Ishikawa (cell line): ENCODE measurements around the gene EFCAB10.
A peak's percentile ranks its signal among the peaks of the same experiment; 100 is the strongest.

Experiments used
- CEBPB ChIP-seq: IDR thresholded peaks from 2 replicates; pipeline ENCODE4 v1.6.1; 2012
- CREB1 ChIP-seq: IDR thresholded peaks from 2 replicates; pipeline ENCODE4 v1.6.1; 2012; ENCODE audit warnings: low read depth
- EGR1 ChIP-seq: IDR thresholded peaks from 2 replicates; pipeline ENCODE4 v1.6.1; 2012
- EP300 ChIP-seq: IDR thresholded peaks from 2 replicates; pipeline ENCODE4 v1.6.1; 2012; ENCODE audit warnings: borderline replicate concordance
- FOXM1 ChIP-seq: IDR thresholded peaks from 2 replicates; pipeline ENCODE4 v1.6.1; 2012; ENCODE audit warnings: low read depth, borderline replicate concordance
- NFIC ChIP-seq: IDR thresholded peaks from 2 replicates; pipeline ENCODE4 v1.6.1; 2012
- RAD21 ChIP-seq: IDR thresholded peaks from 2 replicates; pipeline ENCODE4 v1.6.1; 2012; ENCODE audit warnings: low read depth
- TAF1 ChIP-seq: IDR thresholded peaks from 2 replicates; pipeline ENCODE4 v1.6.1; 2012; ENCODE audit warnings: low read depth, mild to moderate bottlenecking
- TCF12 ChIP-seq: IDR thresholded peaks from 2 replicates; pipeline ENCODE4 v1.6.1; 2012; ENCODE audit warnings: low read depth
- TEAD4 ChIP-seq: IDR thresholded peaks from 2 replicates; pipeline ENCODE4 v1.6.1; 2012
- YY1 ChIP-seq: IDR thresholded peaks from 2 replicates; pipeline ENCODE4 v1.6.1; 2012; ENCODE audit warnings: low read depth
- ZBTB7A ChIP-seq: IDR thresholded peaks from 2 replicates; pipeline ENCODE4 v1.6.1; 2012; ENCODE audit warnings: low read depth
- TF ChIP-seq, protein P1 (sequence below): IDR thresholded peaks from 2 replicates; pipeline ENCODE4 v1.6.1; 2012; ENCODE audit warnings: low read depth, mild to moderate bottlenecking
- TF ChIP-seq, protein P2 (sequence below): IDR thresholded peaks from 2 replicates; pipeline ENCODE4 v1.6.1; 2012
- TF ChIP-seq, protein P3 (sequence below): IDR thresholded peaks from 2 replicates; pipeline ENCODE4 v1.6.1; 2012

Gene EFCAB10

DNA sequence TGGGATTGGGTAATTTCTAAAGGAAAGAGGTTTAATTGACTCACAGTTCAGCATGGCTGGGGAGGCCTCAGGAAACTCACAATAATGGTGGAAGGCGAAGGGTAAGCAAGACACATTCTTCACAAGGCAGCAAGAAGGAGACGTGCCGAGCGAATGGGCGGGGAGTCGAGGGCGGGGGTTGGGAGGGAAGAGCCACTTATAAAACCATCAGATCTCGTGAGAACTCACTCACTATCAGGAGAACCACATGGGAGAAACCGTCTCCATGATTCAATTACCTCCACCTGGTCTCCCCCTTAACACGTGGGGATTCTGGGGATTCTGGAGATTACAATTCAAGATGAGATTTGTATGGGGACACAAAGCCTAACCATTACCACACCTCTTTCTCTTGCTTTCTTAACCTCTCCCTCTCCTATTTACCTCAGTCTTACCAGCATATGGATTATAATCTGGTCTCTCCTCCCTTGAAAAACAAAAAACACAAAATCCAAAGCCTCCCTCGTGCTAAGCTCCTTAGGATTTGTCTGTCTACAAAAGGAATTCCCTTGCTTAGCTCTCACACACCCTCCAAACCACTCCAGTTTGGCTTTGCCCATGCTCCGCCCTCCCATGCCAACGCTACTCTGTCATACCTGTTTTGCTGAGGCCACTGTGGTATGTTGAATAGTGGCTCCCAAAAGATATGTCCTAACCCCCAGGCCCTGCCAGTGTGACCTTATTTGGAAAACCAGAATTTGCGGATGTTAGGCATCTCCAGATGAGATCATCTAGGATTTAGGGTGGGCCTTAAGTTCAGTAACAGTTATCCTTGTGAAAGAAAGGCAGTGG is 19.6 kb upstream of the EFCAB10 start:
- TF ChIP-seq EGR1 (no peak), TEAD4 (0 out of 2 replicates have a peak, but pooled peaks have one; percentile 16)

DNA sequence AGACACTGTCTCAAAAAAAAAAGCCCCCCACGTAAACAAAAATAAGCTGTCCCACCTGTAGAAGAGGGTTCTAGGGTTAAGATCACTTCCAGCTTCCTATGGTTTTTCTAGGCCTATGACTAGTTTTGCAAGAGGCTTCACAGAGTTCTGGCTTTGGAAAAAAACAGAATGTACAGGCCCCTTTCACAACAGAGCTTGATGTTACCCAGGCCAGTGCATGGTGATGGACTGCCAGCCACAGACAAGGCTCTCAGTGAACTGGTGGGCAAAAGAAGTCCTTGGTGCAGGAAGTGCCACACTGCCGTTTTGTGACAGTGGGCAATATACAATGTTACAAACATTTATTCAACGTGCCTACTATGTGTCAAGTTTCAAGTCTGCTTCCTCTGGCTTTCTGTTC is 18.3 kb upstream of the EFCAB10 start:
- no peak for TF ChIP-seq NFIC
- TF ChIP-seq TEAD4 = no peak
- TF ChIP-seq CREB1 = no peak
- TF ChIP-seq, protein P1, sequence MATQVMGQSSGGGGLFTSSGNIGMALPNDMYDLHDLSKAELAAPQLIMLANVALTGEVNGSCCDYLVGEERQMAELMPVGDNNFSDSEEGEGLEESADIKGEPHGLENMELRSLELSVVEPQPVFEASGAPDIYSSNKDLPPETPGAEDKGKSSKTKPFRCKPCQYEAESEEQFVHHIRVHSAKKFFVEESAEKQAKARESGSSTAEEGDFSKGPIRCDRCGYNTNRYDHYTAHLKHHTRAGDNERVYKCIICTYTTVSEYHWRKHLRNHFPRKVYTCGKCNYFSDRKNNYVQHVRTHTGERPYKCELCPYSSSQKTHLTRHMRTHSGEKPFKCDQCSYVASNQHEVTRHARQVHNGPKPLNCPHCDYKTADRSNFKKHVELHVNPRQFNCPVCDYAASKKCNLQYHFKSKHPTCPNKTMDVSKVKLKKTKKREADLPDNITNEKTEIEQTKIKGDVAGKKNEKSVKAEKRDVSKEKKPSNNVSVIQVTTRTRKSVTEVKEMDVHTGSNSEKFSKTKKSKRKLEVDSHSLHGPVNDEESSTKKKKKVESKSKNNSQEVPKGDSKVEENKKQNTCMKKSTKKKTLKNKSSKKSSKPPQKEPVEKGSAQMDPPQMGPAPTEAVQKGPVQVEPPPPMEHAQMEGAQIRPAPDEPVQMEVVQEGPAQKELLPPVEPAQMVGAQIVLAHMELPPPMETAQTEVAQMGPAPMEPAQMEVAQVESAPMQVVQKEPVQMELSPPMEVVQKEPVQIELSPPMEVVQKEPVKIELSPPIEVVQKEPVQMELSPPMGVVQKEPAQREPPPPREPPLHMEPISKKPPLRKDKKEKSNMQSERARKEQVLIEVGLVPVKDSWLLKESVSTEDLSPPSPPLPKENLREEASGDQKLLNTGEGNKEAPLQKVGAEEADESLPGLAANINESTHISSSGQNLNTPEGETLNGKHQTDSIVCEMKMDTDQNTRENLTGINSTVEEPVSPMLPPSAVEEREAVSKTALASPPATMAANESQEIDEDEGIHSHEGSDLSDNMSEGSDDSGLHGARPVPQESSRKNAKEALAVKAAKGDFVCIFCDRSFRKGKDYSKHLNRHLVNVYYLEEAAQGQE = no peak
- TF ChIP-seq ZBTB7A = no peak
- TF ChIP-seq TCF12 = no peak
- no peak for TF ChIP-seq FOXM1
- TF ChIP-seq, protein P2, sequence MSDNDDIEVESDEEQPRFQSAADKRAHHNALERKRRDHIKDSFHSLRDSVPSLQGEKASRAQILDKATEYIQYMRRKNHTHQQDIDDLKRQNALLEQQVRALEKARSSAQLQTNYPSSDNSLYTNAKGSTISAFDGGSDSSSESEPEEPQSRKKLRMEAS = no peak
- TF ChIP-seq, protein P3, sequence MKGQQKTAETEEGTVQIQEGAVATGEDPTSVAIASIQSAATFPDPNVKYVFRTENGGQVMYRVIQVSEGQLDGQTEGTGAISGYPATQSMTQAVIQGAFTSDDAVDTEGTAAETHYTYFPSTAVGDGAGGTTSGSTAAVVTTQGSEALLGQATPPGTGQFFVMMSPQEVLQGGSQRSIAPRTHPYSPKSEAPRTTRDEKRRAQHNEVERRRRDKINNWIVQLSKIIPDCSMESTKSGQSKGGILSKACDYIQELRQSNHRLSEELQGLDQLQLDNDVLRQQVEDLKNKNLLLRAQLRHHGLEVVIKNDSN = no peak
- TF ChIP-seq CEBPB = no peak
- TF ChIP-seq EP300 = no peak
- no peak for TF ChIP-seq YY1
- TF ChIP-seq RAD21 = no peak
- TF ChIP-seq TAF1 = no peak
- no peak for TF ChIP-seq EGR1

DNA sequence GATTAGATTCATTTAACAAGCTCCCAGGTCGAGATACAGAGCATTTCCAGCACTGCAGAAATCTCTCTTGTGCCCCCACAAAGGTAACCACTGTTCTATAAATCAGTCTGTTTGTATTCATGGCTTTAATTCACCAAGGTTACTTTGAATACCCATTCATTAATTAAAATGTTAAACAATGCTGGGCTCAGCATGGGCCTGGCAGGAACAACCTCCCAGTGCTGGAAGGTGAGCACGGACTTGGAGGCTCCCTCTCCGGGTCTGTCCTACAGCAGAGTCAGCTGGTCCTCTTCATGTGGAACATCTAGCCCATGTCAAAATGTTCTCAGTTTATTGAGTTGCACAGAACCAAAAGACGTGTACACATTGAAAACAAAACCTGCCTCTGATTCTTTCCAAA is 15.6 kb upstream of the EFCAB10 start:
- TF ChIP-seq CREB1 (no peak), TAF1 (no peak), ZBTB7A (no peak), EGR1 (no peak), RAD21 (no peak), YY1 (no peak)
- TF ChIP-seq, protein P2 = no peak

DNA sequence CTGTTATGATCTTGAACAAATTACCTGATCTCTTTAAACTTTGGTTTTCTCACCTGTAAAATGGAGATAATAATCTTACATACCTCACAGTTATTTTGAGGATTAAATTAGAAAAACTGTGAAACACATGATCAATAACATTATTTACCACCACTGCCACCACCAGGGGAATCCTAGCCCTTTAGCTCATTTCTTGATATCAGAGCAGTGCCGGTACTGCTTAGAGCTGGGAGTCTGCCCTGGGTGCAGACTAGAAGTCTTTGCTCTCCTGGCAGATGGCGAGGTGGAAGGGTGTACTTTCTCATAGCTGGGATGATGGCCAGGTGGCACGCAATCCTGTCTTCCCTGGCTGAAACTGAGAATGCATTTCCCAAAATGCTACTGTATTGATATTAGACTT is 12.7 kb upstream of the EFCAB10 start:
- TF ChIP-seq EGR1 = no peak
- no peak for TF ChIP-seq NFIC
- TF ChIP-seq, protein P2 = no peak
- no peak for TF ChIP-seq YY1

DNA sequence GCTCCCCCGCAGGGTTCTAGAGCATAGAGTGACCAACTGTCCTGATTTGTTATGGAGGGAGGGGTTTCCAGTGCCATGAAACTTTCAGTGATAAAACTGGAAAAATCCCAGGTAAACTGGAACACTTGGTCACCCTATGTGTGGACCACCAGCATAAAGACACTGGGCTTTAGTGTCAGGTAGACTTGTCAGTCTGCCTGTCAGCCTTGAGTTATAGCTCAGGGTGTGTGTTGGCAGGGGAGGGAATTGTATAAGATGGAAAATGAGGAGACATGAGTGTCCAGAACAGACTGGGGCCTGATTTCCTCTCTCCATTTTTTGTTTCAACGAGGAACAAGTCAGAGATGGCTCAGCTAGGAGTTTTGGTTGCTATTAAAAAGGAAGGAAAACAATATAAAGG is 10.2 kb upstream of the EFCAB10 start:
- TF ChIP-seq EGR1 (no peak), CEBPB (no peak), RAD21 (no peak), TCF12 (no peak), TAF1 (no peak), TEAD4 (no peak), ZBTB7A (no peak), NFIC (no peak), FOXM1 (no peak), EP300 (no peak), CREB1 (no peak), YY1 (no peak)
- TF ChIP-seq, protein P2 = no peak
- TF ChIP-seq, protein P1 = no peak
- TF ChIP-seq, protein P3 = no peak

DNA sequence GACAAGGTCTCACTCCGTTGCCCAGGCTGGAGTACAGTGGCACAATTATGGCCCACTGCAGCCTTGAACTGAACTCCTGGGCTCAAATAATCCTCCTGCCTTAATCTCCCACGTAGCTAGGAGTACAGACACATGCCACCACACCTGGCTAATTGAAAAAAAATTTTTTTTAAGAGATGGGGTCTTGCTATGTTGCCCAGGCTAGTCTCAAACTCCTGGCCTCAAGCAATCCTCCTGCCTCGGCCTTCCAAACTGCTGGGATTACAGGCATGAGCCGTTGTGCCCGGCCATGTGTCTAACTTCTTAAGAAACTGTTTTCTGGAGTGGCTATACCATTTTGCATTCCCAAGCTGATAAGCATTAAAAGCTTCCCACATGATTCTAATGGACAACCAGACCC is 9.5 kb upstream of the EFCAB10 start:
- TF ChIP-seq RAD21 (no peak), CREB1 (no peak), EGR1 (no peak), YY1 (no peak), ZBTB7A (no peak), TCF12 (no peak), EP300 (no peak), TAF1 (no peak), CEBPB (no peak), TEAD4 (no peak), FOXM1 (no peak), NFIC (no peak)
- TF ChIP-seq, protein P2 = no peak
- TF ChIP-seq, protein P1 = no peak
- TF ChIP-seq, protein P3 = no peak
